GM06990 (cell line): ENCODE measurements around the gene MPZL3.

Experiments
- DNase-seq: peaks from one replicate; pipeline ENCODE4 v3.0.0-alpha.2; 2011; ENCODE audit not compliant: insufficient read length; ENCODE audit errors: extremely low read depth
- H3K27me3 ChIP-seq: replicated peaks from 2 replicates; pipeline ENCODE4 v1.6.0; 2011; ENCODE audit warnings: low read length; ENCODE audit not compliant: control insufficient read depth, insufficient read depth
- H3K36me3 ChIP-seq: 2 replicates; pipeline ENCODE4 v1.5.1; 2011; ENCODE audit warnings: low read length; ENCODE audit not compliant: control insufficient read depth, insufficient read depth
- H3K4me3 ChIP-seq: replicated peaks from 2 replicates; pipeline ENCODE4 v1.5.1; 2011; ENCODE audit warnings: low read depth, mild to moderate bottlenecking, control low read depth, low read length
- TF ChIP-seq, protein P1 (sequence below): IDR thresholded peaks from 2 replicates; pipeline ENCODE4 v1.5.1; 2011; ENCODE audit warnings: low read length, control low read depth, mild to moderate bottlenecking, inconsistent platforms; ENCODE audit not compliant: insufficient read depth, poor library complexity, severe bottlenecking

Gene MPZL3, protein sequence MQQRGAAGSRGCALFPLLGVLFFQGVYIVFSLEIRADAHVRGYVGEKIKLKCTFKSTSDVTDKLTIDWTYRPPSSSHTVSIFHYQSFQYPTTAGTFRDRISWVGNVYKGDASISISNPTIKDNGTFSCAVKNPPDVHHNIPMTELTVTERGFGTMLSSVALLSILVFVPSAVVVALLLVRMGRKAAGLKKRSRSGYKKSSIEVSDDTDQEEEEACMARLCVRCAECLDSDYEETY

DNA sequence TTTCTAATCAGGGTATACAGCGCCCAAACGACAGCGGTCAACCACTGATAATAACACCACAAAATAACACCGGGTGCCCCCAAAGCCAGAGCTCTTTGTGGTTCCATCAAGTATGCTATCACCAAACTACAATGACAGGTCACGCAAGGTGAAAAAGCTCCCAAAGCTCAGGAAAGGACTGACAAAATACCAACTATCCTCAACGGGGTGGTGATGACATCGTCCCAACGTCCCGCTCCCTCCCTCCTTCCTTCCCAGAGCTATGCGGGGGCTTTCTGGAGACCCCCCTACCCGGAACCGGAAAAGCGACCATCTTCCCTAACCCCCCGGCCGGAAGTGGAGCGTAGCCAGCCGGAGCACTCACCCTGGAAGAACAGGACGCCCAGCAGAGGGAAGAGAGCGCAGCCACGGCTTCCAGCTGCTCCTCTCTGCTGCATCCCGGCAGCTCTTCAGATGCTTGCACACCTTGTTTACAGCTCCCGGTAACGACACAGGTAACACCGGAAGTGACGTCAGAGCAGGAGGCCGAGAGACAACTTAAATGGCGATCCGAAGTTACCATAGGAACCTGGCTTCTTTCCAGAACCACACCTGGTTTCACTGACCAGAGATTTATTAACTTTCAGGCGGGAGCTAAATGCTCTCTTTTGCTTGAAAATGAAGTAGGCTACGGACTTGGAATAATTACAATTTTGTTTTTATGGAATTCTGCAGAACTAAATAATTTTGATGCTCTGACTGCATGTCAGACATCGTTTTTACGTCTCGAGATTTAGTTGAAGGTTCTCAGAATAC, at the start of gene MPZL3:
Gene MPZL3, minus strand, starts transcription at position 508 of the 795 bp plus-strand sequence. Its CDS starts 71 bp downstream, at position 437.
- DNase-seq = peak; percentile 91

DNA sequence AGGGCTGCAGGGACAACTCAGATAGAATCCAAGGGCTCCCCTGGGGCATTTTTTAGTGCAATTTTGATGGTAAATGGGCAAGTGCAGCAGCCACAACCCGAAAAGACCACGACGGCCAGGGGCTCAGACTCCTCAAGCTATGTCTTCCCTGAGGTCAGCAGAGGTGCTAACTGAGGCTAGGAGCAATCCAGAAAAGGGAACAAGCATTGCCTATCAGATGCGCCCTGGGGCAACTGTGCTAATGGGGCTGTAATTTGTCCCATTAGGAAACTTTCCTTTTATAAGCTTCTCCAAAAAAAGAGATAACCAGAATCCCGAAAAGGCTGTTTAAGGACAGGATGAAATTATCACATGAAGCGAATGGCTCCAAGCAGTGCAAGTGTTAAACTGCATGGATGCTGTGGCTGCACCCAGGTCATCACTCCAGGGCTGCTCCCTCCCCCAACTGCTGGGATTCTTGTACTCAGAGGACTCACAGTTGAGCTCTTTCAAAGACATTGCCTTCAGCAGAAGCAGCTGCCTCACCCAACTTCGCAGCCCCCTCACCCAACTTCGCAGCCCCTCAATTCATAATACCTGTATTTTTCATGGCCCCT, 49.5 kb upstream of the MPZL3 start:
- TF ChIP-seq, protein P1, sequence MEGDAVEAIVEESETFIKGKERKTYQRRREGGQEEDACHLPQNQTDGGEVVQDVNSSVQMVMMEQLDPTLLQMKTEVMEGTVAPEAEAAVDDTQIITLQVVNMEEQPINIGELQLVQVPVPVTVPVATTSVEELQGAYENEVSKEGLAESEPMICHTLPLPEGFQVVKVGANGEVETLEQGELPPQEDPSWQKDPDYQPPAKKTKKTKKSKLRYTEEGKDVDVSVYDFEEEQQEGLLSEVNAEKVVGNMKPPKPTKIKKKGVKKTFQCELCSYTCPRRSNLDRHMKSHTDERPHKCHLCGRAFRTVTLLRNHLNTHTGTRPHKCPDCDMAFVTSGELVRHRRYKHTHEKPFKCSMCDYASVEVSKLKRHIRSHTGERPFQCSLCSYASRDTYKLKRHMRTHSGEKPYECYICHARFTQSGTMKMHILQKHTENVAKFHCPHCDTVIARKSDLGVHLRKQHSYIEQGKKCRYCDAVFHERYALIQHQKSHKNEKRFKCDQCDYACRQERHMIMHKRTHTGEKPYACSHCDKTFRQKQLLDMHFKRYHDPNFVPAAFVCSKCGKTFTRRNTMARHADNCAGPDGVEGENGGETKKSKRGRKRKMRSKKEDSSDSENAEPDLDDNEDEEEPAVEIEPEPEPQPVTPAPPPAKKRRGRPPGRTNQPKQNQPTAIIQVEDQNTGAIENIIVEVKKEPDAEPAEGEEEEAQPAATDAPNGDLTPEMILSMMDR = no peak
- DNase-seq = no peak
- H3K27me3 ChIP-seq = peaks cover 4% of the 10 kb centered on the region; the same call in 1 of the 2 replicates

More for the DNA sequence above, at the start of gene MPZL3:
- Histone ChIP-seq H3K36me3 (no peaks in the 10 kb centered on the region), H3K27me3 (no peaks in the 10 kb centered on the region), H3K4me3 (peak within 1 kb of the TSS; percentile 78)
- TF ChIP-seq, protein P1 = no peak

DNA sequence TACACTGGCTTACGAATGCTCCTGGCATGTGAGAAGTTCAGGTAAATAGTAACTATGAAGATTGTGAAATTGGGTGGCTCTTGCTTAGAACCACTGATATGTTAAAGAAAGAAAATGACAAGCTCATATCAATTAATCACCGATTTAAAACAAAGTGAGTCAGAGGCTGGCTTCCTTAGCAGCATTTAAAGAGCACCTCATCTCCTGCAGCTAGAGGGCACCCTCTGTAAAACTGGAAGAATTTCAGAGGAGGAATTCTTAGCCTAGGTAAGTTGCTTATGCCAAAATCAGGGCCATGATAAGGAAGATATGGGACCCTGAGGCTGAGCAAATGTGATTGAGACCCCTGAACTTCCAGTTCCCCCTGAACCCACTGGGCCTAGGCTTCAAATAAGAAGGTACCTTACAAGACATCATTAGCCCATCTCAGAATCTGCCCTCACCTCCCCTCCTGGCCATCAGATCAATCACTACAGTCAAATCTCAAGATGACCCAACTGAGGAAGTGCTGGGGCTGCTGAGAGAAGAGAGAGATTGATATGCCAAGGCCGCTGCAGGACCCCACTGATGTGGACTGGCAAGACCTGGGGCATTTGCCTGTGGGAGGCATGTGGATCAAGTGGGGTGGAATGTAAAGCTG, 43.8 kb upstream of the MPZL3 start:
- H3K27me3 ChIP-seq = no peaks in the 10 kb centered on the region; the same call in 1 of the 2 replicates
- TF ChIP-seq, protein P1 = peak; percentile 68
- DNase-seq = no peak

More for the DNA sequence above, 49.5 kb upstream of the MPZL3 start:
- Histone ChIP-seq H3K4me3 (no peak overlapping the region), H3K36me3 (no peaks in the 10 kb centered on the region)

DNA sequence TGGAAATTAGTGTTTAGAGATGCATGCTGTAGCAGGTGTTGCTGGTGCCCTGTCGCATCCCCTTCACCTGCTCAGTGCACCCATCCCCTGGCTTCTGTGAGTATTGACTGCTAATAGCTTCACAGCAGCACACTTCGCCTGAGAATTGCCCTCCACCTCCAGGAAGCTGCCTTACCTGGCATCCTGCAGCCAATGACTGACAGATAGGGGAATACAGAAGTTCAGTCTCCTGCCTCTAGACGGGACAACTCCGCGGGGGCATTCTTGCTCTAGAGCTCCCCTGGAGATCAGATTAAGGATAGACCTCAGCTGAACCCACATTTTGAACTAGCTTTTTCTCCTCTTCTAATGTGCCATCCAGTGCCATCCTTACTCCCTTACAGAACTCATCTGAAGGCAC, 43.0 kb upstream of the MPZL3 start:
- TF ChIP-seq, protein P1 = no peak
- Histone ChIP-seq H3K4me3 (no peak overlapping the region), H3K36me3 (no peaks in the 10 kb centered on the region), H3K27me3 (no peaks in the 10 kb centered on the region; the same call in 1 of the 2 replicates)
- no peak for DNase-seq

More for the DNA sequence above, 43.8 kb upstream of the MPZL3 start:
- no peak overlapping the region for H3K4me3 ChIP-seq
- H3K36me3 ChIP-seq = no peaks in the 10 kb centered on the region

DNA sequence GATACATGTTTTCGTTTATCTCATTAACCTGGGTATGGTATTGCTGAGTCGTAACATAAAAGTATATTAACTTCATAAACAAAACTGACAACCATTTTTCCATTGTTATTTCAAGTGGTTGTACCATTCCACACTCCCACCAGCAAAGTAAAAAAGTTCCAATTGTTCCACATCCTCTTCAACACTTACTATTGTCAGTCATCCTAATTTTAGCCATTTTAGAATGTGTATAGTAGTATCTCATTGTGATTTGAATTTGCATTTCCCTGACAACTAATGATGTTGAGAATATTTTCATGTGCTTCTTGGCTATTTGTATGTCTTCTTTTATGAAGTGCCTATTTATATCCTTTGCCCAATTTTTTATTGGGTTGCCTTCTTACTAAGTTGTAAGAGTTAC, 41.9 kb upstream of the MPZL3 start:
- TF ChIP-seq, protein P1 = no peak
- Histone ChIP-seq H3K36me3 (no peaks in the 10 kb centered on the region), H3K27me3 (no peaks in the 10 kb centered on the region), H3K4me3 (no peak overlapping the region)
- DNase-seq = no peak
